DMS153 treated with DMSO at 0.1 percent for 48 hours (cell line): ENCODE measurements around the gene SAMD5.
"Not testable (repeated sequence)": the region's sequence is repeated elsewhere in the genome, so short reads cannot be mapped to it uniquely, and the experiment has no call there.

ENCODE experiments used
- DNase-seq: peaks from one replicate; lab custom pipeline; 2025; ENCODE audit not compliant: unreplicated experiment; lab: John Stamatoyannopoulos, UW

SAMD5 gene

GRCh38 chr6:147527197-147527596 is 18.7 kb downstream of the SAMD5 start:
- no peak for DNase-seq

GRCh38 chr6:147528511-147529145 is 20.1 kb downstream of the SAMD5 start:
- no peak for DNase-seq

GRCh38 chr6:147530132-147531060 is 21.9 kb downstream of the SAMD5 start:
- no peak for DNase-seq

- DNase-seq: no peak
Observed at GRCh38 chr6:147531321-147531720, 22.8 kb downstream of the SAMD5 start.

- DNase-seq: no peak
Observed at GRCh38 chr6:147534116-147534860, 25.8 kb downstream of the SAMD5 start.

DNA sequence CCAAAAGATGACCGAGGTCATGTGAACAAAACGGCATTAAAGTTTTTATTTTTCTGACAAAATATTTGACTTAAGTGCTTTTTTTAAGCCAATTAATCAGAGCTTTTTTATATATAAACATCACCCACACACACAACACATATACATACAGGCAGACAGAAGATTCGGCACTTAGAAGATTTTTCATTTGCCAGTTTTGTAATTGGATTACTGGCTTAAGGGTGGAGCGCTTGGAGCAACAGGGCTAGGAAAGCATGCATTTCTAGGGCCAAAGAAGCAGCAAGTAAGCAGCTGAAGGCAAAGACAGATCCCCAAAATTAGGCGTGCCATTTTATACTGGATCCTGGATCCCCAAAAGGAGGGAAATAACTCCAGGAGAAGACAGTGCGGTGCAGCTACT is 30.3 kb downstream of the SAMD5 start:
- DNase-seq: no peak

DNA sequence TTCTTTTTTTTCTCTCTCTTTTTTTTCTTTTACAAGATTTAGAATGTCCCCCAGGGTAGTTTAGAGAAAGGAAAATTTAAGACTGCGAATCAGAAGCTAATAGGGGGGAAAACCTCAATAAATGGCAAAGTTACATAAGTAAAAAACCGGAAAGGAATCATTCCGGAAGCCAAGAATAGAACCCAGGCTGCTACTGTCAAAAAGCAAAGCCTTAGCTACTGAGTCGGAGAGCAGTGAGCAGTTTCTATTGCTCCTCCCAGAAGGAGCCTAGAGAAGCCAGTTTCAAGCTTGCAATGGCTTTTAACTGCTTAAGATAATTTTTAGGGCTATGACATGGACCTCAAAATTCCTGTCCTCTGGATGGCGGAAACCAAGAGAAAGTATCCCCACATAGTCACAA is 31.6 kb downstream of the SAMD5 start:
- no peak for DNase-seq

GRCh38 chr6:147542436-147542835 is 33.9 kb downstream of the SAMD5 start:
- DNase-seq: not testable (repeated sequence)

- DNase-seq: no peak
Observed at GRCh38 chr6:147544420-147544819, 35.9 kb downstream of the SAMD5 start.

- DNase-seq: no peak
Observed at GRCh38 chr6:147546501-147547368, 38.2 kb downstream of the SAMD5 start.

- DNase-seq: no peak
Observed at GRCh38 chr6:147547369-147547902, 38.9 kb downstream of the SAMD5 start.

- no peak for DNase-seq
Observed at GRCh38 chr6:147548921-147549475, 40.5 kb downstream of the SAMD5 start.

- DNase-seq: no peak
Observed at GRCh38 chr6:147549531-147549930, 41.0 kb downstream of the SAMD5 start.

- DNase-seq: no peak
Observed at GRCh38 chr6:147551976-147552375, 43.5 kb downstream of the SAMD5 start.

GRCh38 chr6:147553099-147553498 is 44.6 kb downstream of the SAMD5 start:
- no peak for DNase-seq

- no peak for DNase-seq
Observed at GRCh38 chr6:147554281-147554680, 45.8 kb downstream of the SAMD5 start.

- DNase-seq: no peak
Observed at GRCh38 chr6:147559006-147559405, 50.5 kb downstream of the SAMD5 start.

GRCh38 chr6:147560670-147561069 is 52.2 kb downstream of the SAMD5 start:
- no peak for DNase-seq

DNA sequence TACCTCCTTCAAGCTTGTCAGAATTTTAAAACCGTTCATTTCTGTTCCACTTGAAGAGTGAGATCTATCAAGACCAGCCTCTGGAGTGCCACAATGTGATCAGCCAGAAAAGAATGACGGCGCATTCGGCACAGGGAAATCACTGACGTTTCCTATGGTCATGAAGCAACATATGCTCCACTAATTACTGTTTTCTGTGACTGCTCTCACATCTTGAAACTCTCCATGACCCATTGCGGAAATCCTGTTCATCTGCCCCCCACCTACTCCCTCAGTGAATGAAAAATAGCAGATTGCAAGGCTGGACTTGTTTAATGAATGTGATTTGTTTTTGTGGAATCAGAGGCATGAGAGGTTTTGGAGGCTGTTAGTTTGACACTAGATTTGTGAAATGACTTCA is 53.2 kb downstream of the SAMD5 start:
- no peak for DNase-seq

DNA sequence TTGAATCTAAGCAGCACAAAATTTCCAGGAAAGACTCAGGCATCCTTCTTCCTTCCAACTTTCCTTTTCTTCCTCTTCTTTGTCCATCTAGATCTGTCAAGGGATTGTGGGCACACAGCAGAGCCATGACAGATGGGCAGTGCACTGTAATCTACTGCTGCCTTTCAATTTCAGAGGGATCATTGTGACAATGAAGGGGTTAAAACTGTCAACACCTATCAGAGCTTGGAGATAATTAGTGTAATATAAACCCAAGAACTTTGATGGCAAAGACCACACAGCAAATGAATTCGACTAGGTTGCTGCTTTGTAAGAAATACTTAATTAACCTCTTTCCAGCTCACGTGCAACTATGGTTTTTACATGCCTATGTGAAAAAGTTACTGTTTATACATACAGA is 55.0 kb downstream of the SAMD5 start:
- DNase-seq: no peak
